SHP77 (cell line): ENCODE data around the gene HPF1.
"Not testable (repeated sequence)": the region's sequence is repeated elsewhere in the genome, so short reads cannot be mapped to it uniquely, and the experiment has no call there.

Experiments
- DNase-seq, 2 experiments: peaks; one replicate each; lab custom pipeline; 2025; lab: John Stamatoyannopoulos, UW

Gene HPF1

DNA sequence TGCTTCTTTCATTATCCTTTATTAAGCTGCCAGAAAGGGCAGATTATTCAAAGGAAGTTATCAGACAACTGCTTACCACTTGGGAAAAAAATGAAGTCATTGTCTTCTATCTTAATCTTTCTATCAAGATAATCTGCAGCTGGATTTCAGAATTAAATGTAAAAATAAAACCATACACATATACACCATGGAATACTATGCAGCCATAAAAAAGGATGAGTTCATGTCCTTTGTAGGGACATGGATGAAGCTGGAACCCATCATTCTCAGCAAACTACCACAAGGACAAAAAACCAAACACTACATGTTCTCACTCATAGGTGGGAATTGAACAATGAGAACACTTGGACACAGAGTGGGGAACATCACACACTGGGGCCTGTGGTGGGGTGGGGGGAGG, 19.1 kb downstream of the HPF1 start:
- DNase-seq: not testable (repeated sequence)

DNA sequence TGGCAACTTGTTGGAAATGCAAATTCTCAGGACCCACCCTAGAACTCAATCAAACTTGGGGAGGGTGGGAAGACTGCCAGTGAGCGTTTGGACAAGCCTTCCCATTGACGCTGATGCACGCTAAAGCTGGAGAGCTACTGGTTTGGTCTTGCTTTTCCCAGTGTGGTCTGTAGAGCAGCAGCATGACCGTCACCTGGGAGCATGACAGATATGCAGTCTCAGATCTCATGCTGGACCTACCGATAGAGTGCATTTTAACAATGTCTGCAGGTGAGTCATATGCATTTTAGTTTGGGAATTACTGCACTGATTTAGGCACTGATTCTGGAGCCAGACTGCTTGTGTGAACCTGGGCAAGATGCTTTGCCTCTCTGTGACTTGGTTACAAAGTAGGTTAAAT, 27.2 kb downstream of the HPF1 start:
- DNase-seq: no peak

DNA sequence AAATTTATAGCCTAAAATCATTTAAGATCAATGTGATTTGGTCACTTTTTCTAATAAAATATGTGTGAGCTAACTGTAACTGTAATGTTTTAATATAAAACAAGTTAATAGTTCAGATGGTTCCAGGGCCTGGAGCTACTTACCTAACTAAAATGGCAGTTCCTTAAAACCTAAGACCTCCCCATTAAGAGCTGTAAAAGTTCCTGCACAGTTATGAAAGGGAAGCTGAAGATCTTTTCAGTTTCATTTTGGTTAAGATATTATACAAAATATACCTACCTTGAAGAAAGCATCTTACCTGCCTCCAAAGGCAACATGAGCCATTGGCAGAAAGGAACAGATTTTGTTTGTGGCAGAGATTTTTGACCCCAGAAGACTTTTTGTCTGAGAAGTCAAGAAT, 30.1 kb downstream of the HPF1 start:
- no peak for DNase-seq

DNA sequence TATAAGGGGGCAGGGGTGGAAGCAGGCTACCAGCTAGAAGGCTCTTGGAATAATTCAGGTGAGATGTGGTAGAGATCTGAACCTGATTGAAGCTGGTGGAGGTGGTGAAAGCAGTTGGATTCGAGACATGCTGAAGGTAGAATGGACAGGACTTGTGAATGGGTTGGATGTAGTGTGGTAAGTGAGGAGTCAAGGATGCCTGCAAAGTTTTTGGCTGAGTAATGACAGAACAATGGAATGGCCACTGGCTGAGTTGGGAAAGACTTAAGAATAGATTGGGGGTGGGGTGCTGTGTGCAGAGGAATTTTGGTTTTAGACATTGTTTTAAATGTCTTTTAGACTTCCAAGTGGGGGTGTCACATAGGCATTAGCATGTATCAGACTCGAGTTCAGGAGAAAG, 33.5 kb downstream of the HPF1 start:
- DNase-seq: no peak

DNA sequence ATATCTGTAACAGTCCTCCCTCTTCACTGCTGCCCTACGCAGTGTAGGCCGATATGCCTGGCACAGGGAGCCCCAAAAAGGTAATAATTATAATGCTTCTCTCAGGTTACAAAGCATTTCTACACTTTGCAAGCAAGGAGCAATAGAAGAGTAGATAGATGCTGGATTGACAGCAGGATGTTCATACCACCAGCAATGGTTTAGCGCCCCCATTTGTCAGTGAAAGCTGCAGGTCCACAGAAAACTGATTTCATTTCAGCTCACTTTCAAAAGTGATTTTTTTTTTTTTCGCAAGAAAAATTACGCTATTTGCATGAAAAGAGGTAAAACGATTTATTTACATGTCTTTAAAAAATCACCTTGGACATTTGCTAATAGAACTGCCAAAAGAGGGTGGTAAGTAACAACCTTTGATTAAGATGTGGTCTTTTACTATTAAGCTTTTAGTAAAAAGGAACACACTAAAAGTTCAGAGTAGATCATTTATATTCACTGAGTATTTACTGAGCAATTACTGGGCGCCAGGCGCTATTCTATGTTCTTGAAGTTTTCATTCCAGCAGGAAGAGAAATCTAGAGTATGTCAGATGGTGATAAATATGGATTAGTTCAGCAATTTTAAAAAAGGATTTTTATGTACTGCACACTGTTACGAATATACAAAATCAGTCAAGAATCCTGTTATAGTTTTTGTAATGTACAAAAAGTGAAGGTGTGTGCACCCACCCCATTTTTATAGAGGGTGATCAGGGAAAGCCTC, 34.4 kb downstream of the HPF1 start:
- DNase-seq: peak in 1 of 2 experiments; percentile 3

DNA sequence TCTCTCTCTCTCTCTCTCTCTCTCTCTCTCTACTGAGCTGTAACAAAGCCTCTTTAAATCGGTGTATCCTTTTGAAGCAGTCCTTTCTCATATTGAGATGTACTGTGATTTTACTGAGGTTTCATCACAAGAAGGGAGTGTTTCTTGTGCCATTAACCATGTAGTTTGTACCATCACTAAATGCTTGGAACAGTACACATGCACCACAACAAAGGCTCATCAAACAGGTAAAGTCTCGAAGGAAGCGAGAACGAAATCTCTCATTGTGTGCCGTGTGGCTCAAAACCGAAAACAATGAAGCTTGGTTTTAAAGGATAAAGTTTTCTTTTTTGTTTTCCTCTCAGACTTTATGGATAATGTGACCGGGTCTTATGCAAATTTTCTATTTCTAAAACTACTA, 37.2 kb downstream of the HPF1 start:
- DNase-seq: no peak

DNA sequence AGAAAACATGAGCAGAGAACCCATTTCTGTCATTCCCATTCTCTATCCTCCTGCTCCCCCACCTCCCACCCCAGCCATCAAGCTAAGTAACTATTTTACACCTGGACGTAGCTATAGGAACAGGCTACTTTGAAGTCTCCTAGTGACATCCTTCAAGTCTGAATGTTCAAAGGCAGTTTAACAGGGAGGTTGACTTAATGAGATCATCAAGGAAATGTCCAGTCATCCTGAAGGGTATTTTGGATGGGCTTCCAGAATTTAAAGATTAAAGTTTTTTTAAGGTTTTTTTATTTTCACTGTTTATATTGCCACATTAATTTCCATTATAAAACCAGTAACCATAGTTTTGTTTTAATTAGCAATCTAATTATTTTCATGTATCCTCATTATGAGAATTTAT, 41.1 kb downstream of the HPF1 start:
- no peak for DNase-seq

DNA sequence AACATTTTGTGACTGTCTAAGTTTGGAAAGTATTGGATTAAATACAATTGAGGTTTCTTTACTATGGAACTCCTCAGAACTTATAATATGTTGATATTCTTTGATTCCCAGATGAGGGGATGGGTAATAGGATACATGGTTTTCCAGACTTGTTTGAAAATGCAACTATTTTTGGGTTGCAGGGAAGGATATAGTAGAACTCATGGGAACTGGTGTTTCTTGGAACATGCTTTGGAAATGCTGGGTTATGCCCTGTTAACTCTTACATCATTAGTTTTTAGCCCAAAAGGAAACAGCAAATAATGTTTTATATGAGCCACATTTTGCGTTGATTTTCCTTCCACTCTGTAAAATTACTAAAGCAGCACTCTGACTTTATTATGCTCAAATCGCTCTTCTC, 41.9 kb downstream of the HPF1 start:
- no peak for DNase-seq

DNA sequence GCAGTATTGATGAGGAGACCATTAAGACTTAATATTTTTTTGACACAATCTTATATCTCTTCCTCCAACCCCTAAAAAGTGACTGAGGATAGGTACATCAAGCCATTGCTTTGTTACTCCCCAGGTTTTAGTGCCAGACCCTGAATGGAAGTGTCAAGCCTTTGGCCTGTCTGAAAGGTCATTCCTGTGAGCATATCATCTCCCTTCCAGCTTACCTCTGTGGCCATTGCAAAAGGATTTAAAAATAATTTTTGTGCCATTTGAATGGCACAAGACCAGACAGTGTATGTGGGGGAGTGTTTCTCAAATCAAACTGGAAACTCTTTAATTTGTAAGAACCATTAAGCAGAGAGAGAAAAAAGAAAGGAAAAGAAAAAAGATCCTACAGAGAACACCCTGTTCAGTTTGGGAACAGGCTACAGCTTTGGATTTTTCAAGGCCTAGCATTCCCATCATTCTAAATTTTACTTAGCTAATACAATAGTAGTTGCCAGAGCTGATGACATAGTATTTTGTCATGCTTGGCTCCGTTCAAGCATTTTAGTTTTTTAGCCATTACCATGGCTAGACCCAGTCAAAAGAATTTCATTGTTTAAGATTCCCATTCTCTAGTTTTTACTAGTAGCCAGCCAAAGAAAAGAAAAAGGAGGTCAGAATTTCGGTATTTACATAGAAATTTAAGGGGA, 49.6 kb downstream of the HPF1 start:
- no peak for DNase-seq

DNA sequence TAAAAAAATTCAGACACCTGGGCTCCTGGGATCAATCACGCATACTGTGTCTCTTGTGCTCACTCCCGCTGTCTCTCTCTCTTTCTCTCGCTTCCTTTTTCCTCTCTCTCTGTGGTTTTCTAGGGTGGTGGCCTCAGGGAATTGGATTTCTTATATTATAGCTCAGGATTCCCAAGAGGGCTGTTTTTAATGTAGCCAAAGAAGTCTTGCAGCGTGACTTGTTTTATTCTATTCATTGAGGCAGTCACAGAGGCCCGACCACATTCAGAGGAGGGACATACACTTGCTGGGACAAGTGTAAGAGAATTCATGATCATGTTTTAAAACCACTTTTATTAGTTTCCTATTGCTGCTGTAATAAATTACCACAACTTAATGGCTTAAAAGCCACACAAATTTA, 59.4 kb downstream of the HPF1 start:
- DNase-seq: no peak

DNA sequence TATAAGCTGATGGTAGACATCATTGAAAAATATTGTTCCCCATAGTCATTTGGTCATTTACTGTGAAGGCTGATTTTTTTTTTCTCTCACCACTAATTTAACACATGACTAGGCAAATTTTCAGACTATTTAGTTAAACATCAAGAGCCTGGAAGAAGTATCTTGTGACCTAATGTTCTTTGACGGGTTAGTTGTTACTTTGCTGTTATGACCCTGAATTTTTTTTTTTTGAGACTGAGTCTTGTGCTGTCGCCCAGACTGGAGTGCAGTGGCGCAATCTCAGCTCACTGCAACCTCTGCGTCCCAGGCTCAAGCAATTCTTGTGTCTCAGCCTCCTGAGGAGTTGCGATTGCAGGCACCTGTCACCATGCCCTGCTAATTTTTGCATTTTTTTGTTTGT, 67.0 kb downstream of the HPF1 start:
- no peak for DNase-seq

DNA sequence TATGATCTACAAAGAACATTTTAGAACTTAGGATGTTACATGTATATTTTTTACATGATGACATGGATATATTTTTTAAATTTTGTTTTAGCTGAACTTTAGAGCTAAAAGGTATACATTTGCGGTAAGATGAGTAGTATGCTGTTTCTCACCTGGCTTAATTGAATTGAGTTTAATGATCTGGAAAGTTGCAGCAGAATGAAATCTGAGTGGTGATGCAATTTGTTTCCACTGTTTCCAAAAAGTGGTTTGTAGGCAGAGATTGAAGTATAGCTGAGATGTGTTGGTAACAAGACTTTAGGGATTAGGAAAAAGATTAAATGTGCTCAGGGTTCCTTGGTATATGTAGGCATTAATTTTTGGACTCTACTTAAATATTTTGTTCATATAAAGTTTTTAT, 68.1 kb downstream of the HPF1 start:
- no peak for DNase-seq

DNA sequence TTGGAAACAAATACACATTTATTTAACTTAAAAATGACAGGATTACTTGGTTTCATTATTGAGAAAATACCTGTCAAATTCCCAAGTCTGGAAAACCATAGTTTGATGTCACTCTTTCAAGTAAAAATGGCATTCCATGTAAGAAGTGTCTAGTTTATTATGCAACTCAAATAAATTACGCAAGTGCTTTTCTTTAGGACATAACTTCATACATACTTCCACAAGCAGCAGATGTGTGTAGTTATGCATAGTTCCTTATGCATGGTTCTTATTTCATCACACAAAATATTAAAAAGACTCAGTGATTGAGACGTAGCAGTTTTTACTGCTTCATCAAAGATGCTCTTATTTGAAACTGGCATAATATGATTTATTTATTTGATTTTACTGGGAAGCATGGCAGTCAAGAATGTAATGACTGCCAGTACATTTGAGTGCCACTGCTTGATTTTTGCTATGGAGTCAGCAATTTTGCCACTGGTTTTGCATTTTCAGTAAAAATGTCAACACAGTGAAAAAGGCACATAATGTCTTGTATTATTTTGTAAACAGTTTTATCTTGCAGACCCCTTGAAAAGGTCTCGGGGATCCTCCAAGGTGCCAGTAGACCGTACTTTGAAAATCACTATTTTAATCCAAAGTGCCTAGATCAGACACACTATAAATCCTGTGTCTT, 75.2 kb downstream of the HPF1 start:
- no peak for DNase-seq
